ENCODE measurements around the gene CTTNBP2.

- TF ChIP-seq CTCF (IDR thresholded peaks at IDR 0.05) (no peak), POLR2A (IDR thresholded peaks at IDR 0.05) (no peak)
Observed at GRCh38 chr7:117818232-117818631, 55.0 kb downstream of the CTTNBP2 start.
